ENCODE data around the gene STPG1. TPM values are rescaled to one million over a fixed set of nuclear protein-coding genes. Genes with fewer than 3 reads are reported as not detected.
"Not testable (repeated sequence)": the region's sequence is repeated elsewhere in the genome, so short reads cannot be mapped to it uniquely, and the experiment has no call there.

Gene STPG1
- total RNA-seq, 1 experiment from 2014 or later, result 12.8 TPM

GRCh38 chr1:24450316-24450715, 36.7 kb upstream of the STPG1 start (continued):
- TF ChIP-seq PRDM15 (CRISPR knock-in tag; IDR thresholded peaks at IDR 0.05) (no peak), CDX4 (CRISPR knock-in tag; IDR thresholded peaks at IDR 0.05; ENCODE audit: borderline replicate concordance) (no peak), NFYB (CRISPR knock-in tag; conservative IDR thresholded peaks at IDR 0.05; ENCODE audit: low read depth) (no peak), OVOL2 (CRISPR knock-in tag; IDR thresholded peaks at IDR 0.05; ENCODE audit: borderline replicate concordance) (no peak)

- H3K9me3 Mint-ChIP-seq; H3K4me3 Mint-ChIP-seq; H3K27ac Mint-ChIP-seq; POLR2A ChIA-PET; DNase-seq (ENCODE audit: low spot score); H3K36me3 Mint-ChIP-seq; CTCF ChIA-PET; ATAC-seq; H3K4me1 Mint-ChIP-seq; H3K27me3 Mint-ChIP-seq (ENCODE audit: low read depth): not testable (repeated sequence)
Measured at GRCh38 chr1:24446446-24446845, 32.9 kb upstream of the STPG1 start.

GRCh38 chr1:24443241-24443656, 29.7 kb upstream of the STPG1 start:
- no peak for DNase-seq (ENCODE audit: low spot score)
- Mint-ChIP-seq H3K9me3 (no peaks in the 10 kb centered on the region), H3K36me3 (peaks cover 7% of the 10 kb centered on the region; the same call in 1 of the 2 replicates), H3K27me3 (ENCODE audit: low read depth) (no peaks in the 10 kb centered on the region), H3K4me3 (no peak overlapping the region), H3K27ac (no peak overlapping the region), H3K4me1 (peaks cover 6% of the 10 kb centered on the region)
- no peak for TF ChIP-seq FOXP4 (CRISPR knock-in tag; IDR thresholded peaks at IDR 0.05)
- no peak for TF ChIP-seq ZSCAN18 (CRISPR knock-in tag; IDR thresholded peaks at IDR 0.05)
- TF ChIP-seq ZNF425 (CRISPR knock-in tag; conservative IDR thresholded peaks at IDR 0.05), result no peak
- no peak for TF ChIP-seq NFATC4 (CRISPR knock-in tag; IDR thresholded peaks at IDR 0.05)
- no peak for TF ChIP-seq SMAD3 (CRISPR knock-in tag; IDR thresholded peaks at IDR 0.05; ENCODE audit: borderline replicate concordance)
- ChIA-PET POLR2A (no interaction called here), CTCF (interaction anchor here (1.1 to 1.6 kb wide), 2 partner anchors 28 to 144 kb away, joined by 3 to 7 read pairs; partner anchors contain the start of gene NIPAL3)
- peak; percentile 62 for ATAC-seq

GRCh38 chr1:24442764-24443163, 29.2 kb upstream of the STPG1 start:
- ChIA-PET POLR2A (no interaction called here), CTCF (interaction anchor here (1.1 to 1.6 kb wide), 2 partner anchors 27 to 144 kb away, joined by 3 to 7 read pairs; partner anchors contain the start of gene NIPAL3)
- Mint-ChIP-seq H3K27ac (no peak overlapping the region), H3K9me3 (no peaks in the 10 kb centered on the region), H3K4me3 (no peak overlapping the region), H3K27me3 (ENCODE audit: low read depth) (no peaks in the 10 kb centered on the region), H3K4me1 (peaks cover 11% of the 10 kb centered on the region), H3K36me3 (peaks cover 7% of the 10 kb centered on the region; the same call in 1 of the 2 replicates)
- no peak for DNase-seq (ENCODE audit: low spot score)
- no peak for TF ChIP-seq ZNF416 (CRISPR knock-in tag; IDR thresholded peaks at IDR 0.05)
- ATAC-seq, result no peak

All from WTC11 (cell line).